ENCODE results near the gene CREB3.

DNA sequence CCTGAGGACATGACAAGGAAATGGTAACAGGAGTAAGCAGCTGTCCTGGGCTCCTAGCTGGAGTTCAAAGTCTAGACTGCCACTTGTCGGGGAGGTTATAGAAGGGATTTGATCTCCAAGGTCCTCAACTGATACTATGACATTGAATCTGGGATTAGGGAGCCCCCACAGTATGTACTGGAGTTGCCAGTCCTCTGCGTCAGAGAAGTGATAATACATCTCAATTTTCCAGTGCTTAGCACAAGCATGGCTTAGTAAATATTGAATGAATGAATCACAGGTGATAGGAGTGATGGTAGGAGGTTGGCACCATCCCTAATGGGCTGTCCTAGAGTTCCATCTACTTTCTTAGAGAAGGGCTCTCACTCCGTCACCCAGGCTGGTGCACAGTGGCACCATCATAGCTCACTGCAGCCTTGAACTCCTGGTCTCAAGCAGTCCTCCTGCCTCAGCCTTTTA lies 36.5 kb upstream of the CREB3 start:
- TF ChIP-seq, protein P1, sequence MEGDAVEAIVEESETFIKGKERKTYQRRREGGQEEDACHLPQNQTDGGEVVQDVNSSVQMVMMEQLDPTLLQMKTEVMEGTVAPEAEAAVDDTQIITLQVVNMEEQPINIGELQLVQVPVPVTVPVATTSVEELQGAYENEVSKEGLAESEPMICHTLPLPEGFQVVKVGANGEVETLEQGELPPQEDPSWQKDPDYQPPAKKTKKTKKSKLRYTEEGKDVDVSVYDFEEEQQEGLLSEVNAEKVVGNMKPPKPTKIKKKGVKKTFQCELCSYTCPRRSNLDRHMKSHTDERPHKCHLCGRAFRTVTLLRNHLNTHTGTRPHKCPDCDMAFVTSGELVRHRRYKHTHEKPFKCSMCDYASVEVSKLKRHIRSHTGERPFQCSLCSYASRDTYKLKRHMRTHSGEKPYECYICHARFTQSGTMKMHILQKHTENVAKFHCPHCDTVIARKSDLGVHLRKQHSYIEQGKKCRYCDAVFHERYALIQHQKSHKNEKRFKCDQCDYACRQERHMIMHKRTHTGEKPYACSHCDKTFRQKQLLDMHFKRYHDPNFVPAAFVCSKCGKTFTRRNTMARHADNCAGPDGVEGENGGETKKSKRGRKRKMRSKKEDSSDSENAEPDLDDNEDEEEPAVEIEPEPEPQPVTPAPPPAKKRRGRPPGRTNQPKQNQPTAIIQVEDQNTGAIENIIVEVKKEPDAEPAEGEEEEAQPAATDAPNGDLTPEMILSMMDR (IDR thresholded peaks at IDR 0.05; ENCODE audit: low read length): no peak
- TF ChIP-seq EZH2 (optimal IDR thresholded peaks at IDR 0.05; ENCODE audit: low read depth, low read length) (no peak), EZH2phosphoT487 (IDR thresholded peaks at IDR 0.05; ENCODE audit: low read length) (no peak)
